Endothelial cell of umbilical vein (primary cell): ENCODE results near the gene NAV2. TPM values are rescaled to one million over a fixed set of nuclear protein-coding genes. Genes with fewer than 3 reads are reported as not detected.

Source experiments
- BruUV-seq: library from RNA; stranded (reverse); fragments of 400-500 nt; replicated peaks from 2 replicates; lab custom pipeline; 2021; lab: Mats Ljungman, UMichigan
- CTCF ChIA-PET: fragments of 300-600, 350-600 bp; sonication (Branson Sonifier 250); formaldehyde crosslinking; loops from one replicate; lab custom pipeline; 2021; ENCODE audit warnings: antibody characterized with exemption, inconsistent platforms; lab: Charles Lee
- POLR2A ChIA-PET: fragments of 300-600, 350-600 bp; sonication (Branson Sonifier 250); formaldehyde crosslinking; loops from one replicate; lab custom pipeline; 2021; ENCODE audit warnings: antibody characterized with exemption, inconsistent platforms; lab: Charles Lee
- DNase-seq: peaks from one replicate; pipeline ENCODE4 v3.0.0-alpha.2; 2011; ENCODE audit warnings: low read depth, low spot score
- FAIRE-seq: peaks from 2 replicates; lab custom pipeline; 2011; peaks lifted over from hg19 to GRCh38; lab: Jason Lieb, UNC
- H2AFZ ChIP-seq: 2 replicates; pipeline ENCODE4 v1.6.0; 2012; ENCODE audit warnings: low read depth, low read length, control low read depth, inconsistent platforms
- H3K27ac ChIP-seq: 2 replicates; pipeline ENCODE4 v1.5.1; 2011; ENCODE audit warnings: low read depth, mild to moderate bottlenecking, control low read depth, low read length, moderate library complexity; ENCODE audit not compliant: insufficient read depth
- H3K27me3 ChIP-seq, 2 experiments: 2 replicates each; pipeline versions ENCODE4 v1.6.0 to v1.6.1; 2011; ENCODE audit warnings: low read length in 2 of 2, mixed read lengths in 1 of 2; ENCODE audit not compliant: control insufficient read depth in 2 of 2, insufficient read depth in 2 of 2
- H3K36me3 ChIP-seq, 2 experiments: 2 replicates in 1 of 2; 3 replicates in 1 of 2; pipeline ENCODE4 v1.5.1; 2011; ENCODE audit warnings: low read length in 2 of 2, mild to moderate bottlenecking in 1 of 2, moderate library complexity in 1 of 2; ENCODE audit not compliant: control insufficient read depth in 2 of 2, insufficient read depth in 2 of 2; ENCODE audit errors: extremely low read depth in 1 of 2
- H3K4me1 ChIP-seq: 3 replicates; pipeline ENCODE4 v1.5.1; 2011; ENCODE audit warnings: mild to moderate bottlenecking, low read length; ENCODE audit not compliant: control insufficient read depth, insufficient read depth; ENCODE audit errors: extremely low read depth
- H3K4me2 ChIP-seq: 2 replicates; pipeline ENCODE4 v1.6.1; 2011; ENCODE audit warnings: low read length, control low read depth, mixed read lengths; ENCODE audit not compliant: insufficient read depth
- H3K4me3 ChIP-seq, 3 experiments: fragments of 200-600 bp in 1 of 3; sonication (generic), shearing (Covaris generic) in 1 of 3; replicated peaks in 1 of 3; 2 replicates each; pipeline ENCODE4 v1.5.1; 2011 to 2016; ENCODE audit warnings: control low read depth in 3 of 3, low read length in 3 of 3, mild to moderate bottlenecking in 2 of 3, inconsistent platforms in 1 of 3, low read depth in 1 of 3, moderate library complexity in 1 of 3; ENCODE audit not compliant: insufficient read depth in 1 of 3
- H3K79me2 ChIP-seq: 2 replicates; pipeline ENCODE4 v1.6.0; 2012; ENCODE audit warnings: low read length, inconsistent platforms; ENCODE audit not compliant: control insufficient read depth, insufficient read depth
- H3K9ac ChIP-seq: replicated peaks from 2 replicates; pipeline ENCODE3; 2011; ENCODE audit warnings: low read length, control low read depth; ENCODE audit not compliant: insufficient read depth; ENCODE audit errors: extremely low read depth
- H3K9me1 ChIP-seq: replicated peaks from 3 replicates; pipeline ENCODE4 v1.6.0; 2011; ENCODE audit warnings: mild to moderate bottlenecking, low read length; ENCODE audit not compliant: control insufficient read depth, insufficient read depth; ENCODE audit errors: extremely low read depth
- H3K9me3 ChIP-seq: replicated peaks from 2 replicates; pipeline ENCODE4 v1.5.1; 2012; ENCODE audit warnings: low read length, inconsistent platforms; ENCODE audit not compliant: control insufficient read depth, insufficient read depth
- H4K20me1 ChIP-seq: replicated peaks from 2 replicates; pipeline ENCODE3; 2011; ENCODE audit warnings: mild to moderate bottlenecking, low read length; ENCODE audit not compliant: control insufficient read depth, insufficient read depth; ENCODE audit errors: extremely low read depth
- CTCF ChIP-seq, 2 donors: IDR thresholded peaks; 1 replicate in 1 of 2; 2 replicates in 1 of 2; pipeline ENCODE4 v1.5.1; 2011; ENCODE audit warnings: low read length in 2 of 2, mild to moderate bottlenecking in 2 of 2, moderate library complexity in 2 of 2, control low read depth in 1 of 2, inconsistent platforms in 1 of 2, low read depth in 1 of 2; ENCODE audit not compliant: insufficient read depth in 1 of 2; ENCODE audit errors: extremely low read depth in 1 of 2
- EZH2 ChIP-seq: IDR thresholded peaks from 2 replicates; pipeline ENCODE4 v1.6.1; 2012; ENCODE audit warnings: borderline replicate concordance, low read depth, mild to moderate bottlenecking, moderate library complexity, low read length, inconsistent platforms; ENCODE audit not compliant: severe bottlenecking
- FOS ChIP-seq: IDR thresholded peaks from 2 replicates; pipeline ENCODE4 v1.6.1; 2011; ENCODE audit warnings: mild to moderate bottlenecking, low read length, moderate library complexity, borderline replicate concordance; ENCODE audit not compliant: insufficient read depth
- GATA2 ChIP-seq: IDR thresholded peaks from 2 replicates; pipeline ENCODE4 v1.7.0; 2011; ENCODE audit warnings: low read depth, mild to moderate bottlenecking, moderate library complexity, mixed read lengths, low read length; ENCODE audit not compliant: insufficient read length, insufficient read depth
- JUN ChIP-seq: IDR thresholded peaks from 2 replicates; pipeline ENCODE4 v1.6.1; 2011; ENCODE audit warnings: borderline replicate concordance, low read depth; ENCODE audit not compliant: insufficient read length, insufficient read depth
- MAX ChIP-seq: IDR thresholded peaks from 2 replicates; pipeline ENCODE4 v1.6.1; 2011; ENCODE audit not compliant: insufficient read depth, insufficient read length
- MYC ChIP-seq: IDR thresholded peaks from one replicate; pipeline ENCODE4 v1.6.1; 2011; ENCODE audit warnings: mild to moderate bottlenecking, low read depth, low read length
- POLR2A ChIP-seq: IDR thresholded peaks from 2 replicates; pipeline ENCODE4 v1.6.1; 2012; ENCODE audit warnings: low read depth, mild to moderate bottlenecking, control low read depth, low read length
- POLR2AphosphoS5 ChIP-seq: IDR thresholded peaks from 2 replicates; pipeline ENCODE4 v1.6.1; 2012; ENCODE audit warnings: low read depth, mild to moderate bottlenecking, control low read depth, low read length, moderate library complexity; ENCODE audit not compliant: insufficient read depth
- dilution Hi-C: fragments of 300-500 bp; cut with MboI; formaldehyde crosslinking; loops from one replicate; pipeline ENCODE4 v1.15.0; 2019; ENCODE audit warnings: low sequenced_read_pairs; ENCODE audit not compliant: extremely low pct_ligation_motif_present
- intact Hi-C: fragments of 100-400 bp; cut with micrococcal nuclease; formaldehyde crosslinking; loops from one replicate; pipeline ENCODE4 v1.10.0; 2022
- polyA plus RNA-seq, 4 experiments: library from polyadenylated mRNA; depleted of rRNA in 3 of 4; stranded (reverse) in 3 of 4; unstranded in 1 of 4; fragments of >200 nt; gene quantifications; 2 replicates each; pipeline versions ENCODE4 v1.2.1 to v1.2.3, GENCODE V29; 2011 to 2012; ENCODE audit warnings: missing spikeins in 1 of 4
- total RNA-seq: library from RNA; stranded (reverse); gene quantifications from 2 replicates; pipeline ENCODE4 v1.2.3, GENCODE V29; 2021

Gene NAV2
- total and polyA plus RNA-seq, 2 donors (not counting 3 experiments of a cell fraction or from before 2014, with no cell fraction given) = 10.9 to 68.0 TPM

- H3K9ac ChIP-seq = no peak overlapping the region
- H2AFZ ChIP-seq = no peak overlapping the region
- H3K4me2 ChIP-seq = no peak overlapping the region
- H3K9me3 ChIP-seq = no peaks in the 10 kb centered on the region
- intact Hi-C loops (no loop called here), dilution Hi-C loops (no loop called here)
- peaks cover 45% of the 10 kb centered on the region for H3K4me1 ChIP-seq
- H3K9me1 ChIP-seq = no peaks in the 10 kb centered on the region
- FAIRE-seq (no peak), DNase-seq (no peak)
- H3K79me2 ChIP-seq = no peaks in the 10 kb centered on the region
- TF ChIP-seq POLR2A (no peak), MYC (no peak), EZH2 (no peak), FOS (no peak), CTCF (IDR thresholded peaks at IDR 0.05; ENCODE audit: extremely low read depth in 1 of 2, insufficient read depth in 1 of 2, low read depth in 1 of 2, low read length in 2 of 2) (no peak), MAX (no peak), GATA2 (no peak), POLR2AphosphoS5 (no peak), JUN (no peak)
- no peaks in the 10 kb centered on the region for H3K36me3 ChIP-seq
- peak overlapping the region; percentile 94 for H3K27ac ChIP-seq
- BruUV-seq = no TSS peak
- no peak overlapping the region for H3K4me3 ChIP-seq
- no peaks in the 10 kb centered on the region for H4K20me1 ChIP-seq
- ChIA-PET CTCF (interaction anchor here (1.0 to 1.4 kb wide), 2 partner anchors 18 to 114 kb away, joined by 3 to 4 read pairs; no protein-coding TSS in a partner anchor), POLR2A (no interaction called here)
- no peaks in the 10 kb centered on the region for H3K27me3 ChIP-seq
Observed at GRCh38 chr11:19677381-19678080, 35.1 kb upstream of the NAV2 start.
